H9 (cell line): ENCODE results near the gene C2orf78. TPM values are rescaled to one million over a fixed set of nuclear protein-coding genes. Genes with fewer than 3 reads are reported as not detected.

ENCODE experiments used
- DNase-seq: peaks from one replicate; pipeline ENCODE4 v3.0.0-alpha.2; 2017
- H2AFZ ChIP-seq: one replicate; pipeline ENCODE4 v1.6.1; 2013; ENCODE audit warnings: mild to moderate bottlenecking, low read length, control low read depth, moderate library complexity
- H2AK5ac ChIP-seq: 2 replicates; pipeline ENCODE4 v1.6.1; 2013; ENCODE audit warnings: low read length, control low read depth, mixed read lengths; ENCODE audit not compliant: insufficient read length
- H2BK120ac ChIP-seq: one replicate; pipeline ENCODE4 v1.6.1; 2013; ENCODE audit warnings: low read depth, mild to moderate bottlenecking, low read length, control low read depth, inconsistent platforms; ENCODE audit not compliant: poor library complexity, severe bottlenecking
- H2BK12ac ChIP-seq: 2 replicates; pipeline ENCODE4 v1.6.1; 2013; ENCODE audit warnings: low read length, control low read depth, mixed read lengths, low read depth; ENCODE audit not compliant: insufficient read length
- H2BK15ac ChIP-seq: 2 replicates; pipeline ENCODE4 v1.6.1; 2013; ENCODE audit warnings: low read depth, low read length, control low read depth
- H2BK20ac ChIP-seq: one replicate; pipeline ENCODE4 v1.6.1; 2013; ENCODE audit warnings: low read depth, mild to moderate bottlenecking, low read length, control low read depth, inconsistent platforms; ENCODE audit not compliant: poor library complexity, severe bottlenecking
- H2BK5ac ChIP-seq: 2 replicates; pipeline ENCODE4 v1.6.1; 2013; ENCODE audit warnings: low read length, control low read depth, mixed read lengths; ENCODE audit not compliant: insufficient read length
- H3K14ac ChIP-seq: 2 replicates; pipeline ENCODE4 v1.6.1; 2013; ENCODE audit warnings: low read length, control low read depth; ENCODE audit not compliant: insufficient read depth
- H3K18ac ChIP-seq: 2 replicates; pipeline ENCODE4 v1.6.1; 2013; ENCODE audit warnings: low read depth, mild to moderate bottlenecking, mixed read lengths, low read length, control low read depth; ENCODE audit not compliant: insufficient read length
- H3K23ac ChIP-seq: 2 replicates; pipeline ENCODE4 v1.6.1; 2013; ENCODE audit warnings: low read length, control low read depth, mixed read lengths, low read depth; ENCODE audit not compliant: insufficient read length
- H3K23me2 ChIP-seq: 2 replicates; pipeline ENCODE4 v1.6.1; 2013; ENCODE audit warnings: low read depth, mild to moderate bottlenecking, mixed read lengths, low read length, control low read depth; ENCODE audit not compliant: insufficient read length, poor library complexity, severe bottlenecking
- H3K27ac ChIP-seq: 2 replicates; pipeline ENCODE4 v1.5.1; 2013; ENCODE audit warnings: low read length, control low read depth, mixed read lengths, low read depth; ENCODE audit not compliant: insufficient read length
- H3K27me3 ChIP-seq: 2 replicates; pipeline ENCODE4 v1.6.1; 2013; ENCODE audit warnings: low read length, control low read depth, inconsistent platforms; ENCODE audit not compliant: insufficient read depth
- H3K4ac ChIP-seq: 2 replicates; pipeline ENCODE4 v1.6.1; 2013; ENCODE audit warnings: low read depth, mild to moderate bottlenecking, control low read depth, inconsistent platforms, low read length, moderate library complexity
- H3K4me1 ChIP-seq: 2 replicates; pipeline ENCODE4 v1.6.1; 2013; ENCODE audit warnings: low read length, control low read depth, inconsistent platforms; ENCODE audit not compliant: insufficient read depth
- H3K4me2 ChIP-seq: 2 replicates; pipeline ENCODE4 v1.6.1; 2013; ENCODE audit warnings: low read length, control low read depth, mixed read lengths; ENCODE audit not compliant: insufficient read length, insufficient read depth
- H3K56ac ChIP-seq: 2 replicates; pipeline ENCODE4 v1.6.1; 2013; ENCODE audit warnings: low read depth, mild to moderate bottlenecking, mixed read lengths, low read length, control low read depth; ENCODE audit not compliant: insufficient read length
- H3K79me1 ChIP-seq: 2 replicates; pipeline ENCODE4 v1.6.1; 2013; ENCODE audit warnings: low read depth, mild to moderate bottlenecking, moderate library complexity, low read length, control low read depth, inconsistent platforms; ENCODE audit not compliant: insufficient read depth, poor library complexity, severe bottlenecking
- H3K79me2 ChIP-seq: 2 replicates; pipeline ENCODE4 v1.6.1; 2013; ENCODE audit warnings: low read length, control low read depth, inconsistent platforms; ENCODE audit not compliant: insufficient read depth
- H3K9ac ChIP-seq: 2 replicates; pipeline ENCODE4 v1.6.1; 2013; ENCODE audit warnings: low read length, control low read depth, mixed read lengths; ENCODE audit not compliant: insufficient read length; ENCODE audit errors: extremely low read depth
- H3K9me3 ChIP-seq: one replicate; pipeline ENCODE4 v1.6.1; 2013; ENCODE audit warnings: low read depth, low read length, inconsistent platforms; ENCODE audit not compliant: control insufficient read depth
- H3T11ph ChIP-seq: one replicate; pipeline ENCODE4 v1.6.1; 2013; ENCODE audit warnings: mild to moderate bottlenecking, low read length, control low read depth, inconsistent platforms
- H4K20me1 ChIP-seq: one replicate; pipeline ENCODE4 v1.6.1; 2013; ENCODE audit not compliant: control insufficient read depth, insufficient read length, insufficient read depth
- H4K5ac ChIP-seq: 2 replicates; pipeline ENCODE4 v1.6.1; 2013; ENCODE audit warnings: low read depth, mild to moderate bottlenecking, mixed read lengths, low read length, control low read depth; ENCODE audit not compliant: insufficient read length
- H4K8ac ChIP-seq: replicated peaks from 2 replicates; pipeline ENCODE4 v1.6.1; 2013; ENCODE audit warnings: low read length, control low read depth, mixed read lengths, low read depth; ENCODE audit not compliant: insufficient read length
- H4K91ac ChIP-seq: 2 replicates; pipeline ENCODE4 v1.6.1; 2013; ENCODE audit warnings: low read depth, mild to moderate bottlenecking, moderate library complexity, mixed read lengths, low read length, control low read depth; ENCODE audit not compliant: insufficient read length
- H3K27ac Mint-ChIP-seq, 3 experiments: 2 replicates in 2 of 3; 3 replicates in 1 of 3; pipeline ENCODE4 v1.8.0; 2020 to 2021; ENCODE audit warnings: mixed read lengths in 3 of 3, mild to moderate bottlenecking in 1 of 3, moderate library complexity in 1 of 3
- H3K27me3 Mint-ChIP-seq: 2 replicates; pipeline ENCODE4 v1.8.0; 2021; ENCODE audit warnings: low read depth, mild to moderate bottlenecking, moderate library complexity, mixed read lengths
- H3K36me3 Mint-ChIP-seq, 3 experiments: 2 replicates in 2 of 3; 3 replicates in 1 of 3; pipeline ENCODE4 v1.8.0; 2020 to 2021; ENCODE audit warnings: low read depth in 3 of 3, mixed read lengths in 3 of 3; ENCODE audit not compliant: insufficient read depth in 1 of 3
- H3K4me1 Mint-ChIP-seq, 2 experiments: 2 replicates each; pipeline ENCODE4 v1.8.0; 2020; ENCODE audit warnings: mixed read lengths in 2 of 2
- H3K4me3 Mint-ChIP-seq, 2 experiments: 2 replicates in 1 of 2; 3 replicates in 1 of 2; pipeline ENCODE4 v1.8.0; 2020 to 2021; ENCODE audit warnings: mild to moderate bottlenecking in 2 of 2, mixed read lengths in 2 of 2, moderate library complexity in 1 of 2
- H3K9me3 Mint-ChIP-seq, 2 experiments: 2 replicates in 1 of 2; 3 replicates in 1 of 2; pipeline ENCODE4 v1.8.0; 2020; ENCODE audit warnings: mild to moderate bottlenecking in 2 of 2, mixed read lengths in 2 of 2, moderate library complexity in 1 of 2
- CTCF ChIP-seq: fragments of 200-600 bp; sonication (generic); conservative IDR thresholded peaks from 3 replicates; pipeline ENCODE4 v1.8.0; 2021; ENCODE audit warnings: antibody characterized with exemption, mild to moderate bottlenecking
- total RNA-seq: library from RNA; stranded (reverse); gene quantifications from 2 replicates; pipeline ENCODE4 v1.2.1, GENCODE V29; 2021

Gene C2orf78
- total RNA-seq, 1 experiment from 2014 or later, result 0.09 TPM

GRCh38 chr2:73832930-73833329, 48.9 kb downstream of the C2orf78 start:
- Histone ChIP-seq H3K4me1 (no peaks in the 10 kb centered on the region), H3K79me1 (peaks cover 3% of the 10 kb centered on the region), H3K4ac (no peak overlapping the region), H2BK120ac (no peak overlapping the region), H4K20me1 (no peaks in the 10 kb centered on the region), H3K79me2 (peaks cover 5% of the 10 kb centered on the region; the same call in 1 of the 2 replicates), H3K27ac (no peak overlapping the region), H3K27me3 (no peaks in the 10 kb centered on the region), H3K23ac (no peak overlapping the region), H2BK20ac (no peak overlapping the region), H2BK5ac (no peak overlapping the region), H3K4me2 (no peak overlapping the region), H3K9ac (no peak overlapping the region), H4K8ac (no peak overlapping the region), H2BK12ac (no peak overlapping the region), H3T11ph (no peak overlapping the region), H3K14ac (no peak overlapping the region), H4K91ac (no peak overlapping the region), H2AK5ac (no peak overlapping the region), H4K5ac (no peak overlapping the region), H2BK15ac (no peak overlapping the region), H2AFZ (no peak overlapping the region), H3K9me3 (no peaks in the 10 kb centered on the region), H3K23me2 (peaks cover 6% of the 10 kb centered on the region), H3K18ac (no peak overlapping the region), H3K56ac (no peak overlapping the region)
- no peaks in the 10 kb centered on the region for H3K27me3 Mint-ChIP-seq
- H3K36me3 Mint-ChIP-seq, result peaks cover 27 to 39% (median 30%) of the 10 kb centered on the region in 3 experiments
- no peak overlapping the region for H3K4me3 Mint-ChIP-seq
- peaks cover 13 to 20% of the 10 kb centered on the region in 2 experiments for H3K4me1 Mint-ChIP-seq
- DNase-seq, result no peak
- peaks cover 0 to 2% of the 10 kb centered on the region in 2 experiments; a peak in 1 of 5 replicates for H3K9me3 Mint-ChIP-seq
- H3K27ac Mint-ChIP-seq, result peak overlapping the region in 1 of 3 experiments; percentile 54; a peak in 1 of 7 replicates
- no peak for TF ChIP-seq CTCF
